ENCODE measurements around the gene COX14.

DNA sequence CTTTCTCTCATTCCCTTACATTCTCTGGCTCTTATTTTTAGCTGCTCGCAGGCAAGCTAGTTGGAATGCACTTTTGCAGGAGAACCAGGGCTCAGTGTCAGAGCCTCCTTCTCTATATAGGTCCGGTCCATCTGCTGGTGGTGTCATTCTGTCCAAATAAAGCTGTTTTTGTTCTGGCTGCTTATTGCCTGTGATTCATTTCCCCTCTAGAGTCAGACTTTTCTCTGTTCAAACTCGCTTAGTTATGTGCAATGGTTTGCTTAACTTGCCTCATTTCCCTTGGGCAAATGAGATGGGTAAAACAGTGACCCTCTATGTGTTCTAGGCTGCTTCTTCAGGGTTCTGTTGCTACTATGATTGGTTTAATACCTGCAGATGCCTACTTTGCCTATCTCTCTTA is 24.0 kb upstream of the COX14 start:
- TF ChIP-seq, protein P1, sequence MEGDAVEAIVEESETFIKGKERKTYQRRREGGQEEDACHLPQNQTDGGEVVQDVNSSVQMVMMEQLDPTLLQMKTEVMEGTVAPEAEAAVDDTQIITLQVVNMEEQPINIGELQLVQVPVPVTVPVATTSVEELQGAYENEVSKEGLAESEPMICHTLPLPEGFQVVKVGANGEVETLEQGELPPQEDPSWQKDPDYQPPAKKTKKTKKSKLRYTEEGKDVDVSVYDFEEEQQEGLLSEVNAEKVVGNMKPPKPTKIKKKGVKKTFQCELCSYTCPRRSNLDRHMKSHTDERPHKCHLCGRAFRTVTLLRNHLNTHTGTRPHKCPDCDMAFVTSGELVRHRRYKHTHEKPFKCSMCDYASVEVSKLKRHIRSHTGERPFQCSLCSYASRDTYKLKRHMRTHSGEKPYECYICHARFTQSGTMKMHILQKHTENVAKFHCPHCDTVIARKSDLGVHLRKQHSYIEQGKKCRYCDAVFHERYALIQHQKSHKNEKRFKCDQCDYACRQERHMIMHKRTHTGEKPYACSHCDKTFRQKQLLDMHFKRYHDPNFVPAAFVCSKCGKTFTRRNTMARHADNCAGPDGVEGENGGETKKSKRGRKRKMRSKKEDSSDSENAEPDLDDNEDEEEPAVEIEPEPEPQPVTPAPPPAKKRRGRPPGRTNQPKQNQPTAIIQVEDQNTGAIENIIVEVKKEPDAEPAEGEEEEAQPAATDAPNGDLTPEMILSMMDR (IDR thresholded peaks at IDR 0.05) = no peak
- no peak for TF ChIP-seq POLR2A (IDR thresholded peaks at IDR 0.05)

All from uterus (tissue), 2 donors.